Measurements from ENCODE around the gene SPINK5.
"Not testable (repeated sequence)": the region's sequence is repeated elsewhere in the genome, so short reads cannot be mapped to it uniquely, and the experiment has no call there.

DNA sequence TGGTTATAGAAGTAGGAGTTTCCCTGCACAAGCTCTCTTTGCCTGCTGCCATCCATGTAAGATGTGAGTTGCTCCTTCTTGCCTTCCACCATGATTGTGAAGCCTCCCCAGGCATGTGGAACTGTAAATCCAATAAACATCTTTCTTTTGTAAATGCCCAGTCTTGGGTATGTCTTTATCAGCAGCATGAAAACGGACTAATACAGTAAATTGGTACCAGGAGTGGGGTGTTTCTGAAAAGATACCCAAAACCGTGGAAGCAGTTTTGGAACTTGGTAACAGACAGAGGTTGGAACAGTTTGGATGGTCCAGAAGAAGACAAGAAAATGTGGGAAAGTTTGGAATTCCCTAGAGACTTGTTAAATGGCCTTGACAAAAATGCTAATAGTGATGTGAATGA lies 8.6 kb upstream of the SPINK5 start:
- not testable (repeated sequence) for TF ChIP-seq ZNF121 (CRISPR knock-in tag; IDR thresholded peaks at IDR 0.05)
- TF ChIP-seq, protein P1, sequence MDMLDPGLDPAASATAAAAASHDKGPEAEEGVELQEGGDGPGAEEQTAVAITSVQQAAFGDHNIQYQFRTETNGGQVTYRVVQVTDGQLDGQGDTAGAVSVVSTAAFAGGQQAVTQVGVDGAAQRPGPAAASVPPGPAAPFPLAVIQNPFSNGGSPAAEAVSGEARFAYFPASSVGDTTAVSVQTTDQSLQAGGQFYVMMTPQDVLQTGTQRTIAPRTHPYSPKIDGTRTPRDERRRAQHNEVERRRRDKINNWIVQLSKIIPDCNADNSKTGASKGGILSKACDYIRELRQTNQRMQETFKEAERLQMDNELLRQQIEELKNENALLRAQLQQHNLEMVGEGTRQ (CRISPR knock-in tag; IDR thresholded peaks at IDR 0.05) = not testable (repeated sequence)
- TF ChIP-seq, protein P2, sequence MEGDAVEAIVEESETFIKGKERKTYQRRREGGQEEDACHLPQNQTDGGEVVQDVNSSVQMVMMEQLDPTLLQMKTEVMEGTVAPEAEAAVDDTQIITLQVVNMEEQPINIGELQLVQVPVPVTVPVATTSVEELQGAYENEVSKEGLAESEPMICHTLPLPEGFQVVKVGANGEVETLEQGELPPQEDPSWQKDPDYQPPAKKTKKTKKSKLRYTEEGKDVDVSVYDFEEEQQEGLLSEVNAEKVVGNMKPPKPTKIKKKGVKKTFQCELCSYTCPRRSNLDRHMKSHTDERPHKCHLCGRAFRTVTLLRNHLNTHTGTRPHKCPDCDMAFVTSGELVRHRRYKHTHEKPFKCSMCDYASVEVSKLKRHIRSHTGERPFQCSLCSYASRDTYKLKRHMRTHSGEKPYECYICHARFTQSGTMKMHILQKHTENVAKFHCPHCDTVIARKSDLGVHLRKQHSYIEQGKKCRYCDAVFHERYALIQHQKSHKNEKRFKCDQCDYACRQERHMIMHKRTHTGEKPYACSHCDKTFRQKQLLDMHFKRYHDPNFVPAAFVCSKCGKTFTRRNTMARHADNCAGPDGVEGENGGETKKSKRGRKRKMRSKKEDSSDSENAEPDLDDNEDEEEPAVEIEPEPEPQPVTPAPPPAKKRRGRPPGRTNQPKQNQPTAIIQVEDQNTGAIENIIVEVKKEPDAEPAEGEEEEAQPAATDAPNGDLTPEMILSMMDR (IDR thresholded peaks at IDR 0.05) = not testable (repeated sequence)

All from WTC11 (cell line).